Fibroblast of lung (primary cell): ENCODE data around the gene MYOM3. TPM values are rescaled to one million over a fixed set of nuclear protein-coding genes. Genes with fewer than 3 reads are reported as not detected.
"Not testable (repeated sequence)": the region's sequence is repeated elsewhere in the genome, so short reads cannot be mapped to it uniquely, and the experiment has no call there.

Experiments
- DNase-seq, 2 donors: peaks; one replicate each; pipeline versions ENCODE4 v3.0.0 to v3.0.0-alpha.2; 2010; ENCODE audit warnings: low read depth in 2 of 2
- H2AFZ ChIP-seq: 2 replicates; pipeline ENCODE4 v1.5.1; 2012; ENCODE audit warnings: low read length, control low read depth, inconsistent platforms
- H3K27ac ChIP-seq: 2 replicates; pipeline ENCODE4 v1.5.1; 2011; ENCODE audit warnings: low read length, control low read depth; ENCODE audit not compliant: insufficient read depth
- H3K27me3 ChIP-seq: 2 replicates; pipeline ENCODE4 v1.5.1; 2011; ENCODE audit warnings: mild to moderate bottlenecking, low read length; ENCODE audit not compliant: control insufficient read depth, insufficient read depth
- H3K36me3 ChIP-seq: 2 replicates; pipeline ENCODE4 v1.5.1; 2011; ENCODE audit warnings: low read length; ENCODE audit not compliant: control insufficient read depth, insufficient read depth
- H3K4me1 ChIP-seq: 2 replicates; pipeline ENCODE4 v1.5.1; 2011; ENCODE audit warnings: low read length; ENCODE audit not compliant: control insufficient read depth, insufficient read depth; ENCODE audit errors: extremely low read depth
- H3K4me2 ChIP-seq: 2 replicates; pipeline ENCODE4 v1.5.1; 2011; ENCODE audit warnings: low read length, control low read depth; ENCODE audit not compliant: insufficient read depth; ENCODE audit errors: extremely low read depth
- H3K4me3 ChIP-seq, 4 experiments: fragments of 200-600 bp in 1 of 4; sonication (generic) in 1 of 4; replicated peaks in 1 of 4; 2 replicates each; pipeline ENCODE4 v1.5.1; 2011 to 2016; ENCODE audit warnings: low read length in 4 of 4, low read depth in 3 of 4, mild to moderate bottlenecking in 3 of 4, control low read depth in 2 of 4, inconsistent platforms in 1 of 4, mixed read lengths in 1 of 4; ENCODE audit not compliant: insufficient read depth in 1 of 4; ENCODE audit errors: control extremely low read depth in 1 of 4
- H3K79me2 ChIP-seq: 2 replicates; pipeline ENCODE4 v1.5.1; 2012; ENCODE audit warnings: mild to moderate bottlenecking, low read length, inconsistent platforms; ENCODE audit not compliant: control insufficient read depth, insufficient read depth
- H3K9ac ChIP-seq: 2 replicates; pipeline ENCODE4 v1.5.1; 2011; ENCODE audit warnings: mild to moderate bottlenecking, low read length, control low read depth; ENCODE audit not compliant: insufficient read depth
- H3K9me3 ChIP-seq: 2 replicates; pipeline ENCODE4 v1.5.1; 2012; ENCODE audit warnings: low read depth, low read length; ENCODE audit not compliant: control insufficient read depth, insufficient read depth
- H4K20me1 ChIP-seq: 2 replicates; pipeline ENCODE4 v1.5.1; 2011; ENCODE audit warnings: low read length; ENCODE audit not compliant: control insufficient read depth, insufficient read depth; ENCODE audit errors: extremely low read depth
- CTCF ChIP-seq, 2 donors: IDR thresholded peaks in 1 of 2; conservative IDR thresholded peaks in 1 of 2; 1 replicate in 1 of 2; 2 replicates in 1 of 2; pipeline ENCODE4 v1.5.1; 2011 to 2012; ENCODE audit warnings: low read length in 2 of 2, control low read depth in 1 of 2, inconsistent platforms in 1 of 2, low read depth in 1 of 2, mild to moderate bottlenecking in 1 of 2
- EZH2 ChIP-seq: IDR thresholded peaks from 2 replicates; pipeline ENCODE4 v1.5.1; 2012; ENCODE audit warnings: low read length, control low read depth, mild to moderate bottlenecking; ENCODE audit errors: missing control alignments
- polyA plus RNA-seq, 2 donors: library from polyadenylated mRNA; depleted of rRNA in 1 of 2; stranded (reverse) in 1 of 2; unstranded in 1 of 2; fragments of >200 nt; gene quantifications; 2 replicates each; pipeline ENCODE4 v1.2.1, GENCODE V29; 2011 to 2012; ENCODE audit warnings: missing spikeins in 1 of 2
- total RNA-seq: library from RNA; depleted of rRNA; stranded (reverse); fragments of >200 nt; gene quantifications from 2 replicates; pipeline ENCODE4 v1.2.1, GENCODE V29; 2014

The MYOM3 gene
- total and polyA plus RNA-seq, 2 donors (not counting 1 experiment from before 2014, with no cell fraction given): not detected

DNA sequence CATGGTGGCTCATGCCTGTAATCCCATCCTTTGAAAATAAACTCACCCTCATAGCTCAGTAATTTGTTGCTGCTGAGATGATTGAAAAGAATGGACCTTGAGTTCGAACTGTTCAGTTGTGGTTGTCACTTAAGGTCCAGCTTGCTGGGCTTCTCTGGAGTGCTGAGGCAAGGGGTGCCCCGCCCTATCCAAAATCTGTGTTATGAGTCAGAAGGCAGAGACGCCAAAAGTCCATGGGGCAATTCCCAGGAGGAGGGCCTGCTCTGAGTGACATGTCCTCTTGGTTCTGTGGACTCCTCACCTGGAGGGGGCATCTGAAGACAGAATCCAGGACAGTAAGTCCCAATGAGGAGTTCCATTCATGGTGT is 64.8 kb downstream of the MYOM3 start:
- Histone ChIP-seq H3K4me1 (peaks cover 13% of the 10 kb centered on the region), H3K36me3 (no peaks in the 10 kb centered on the region), H3K9me3 (no peaks in the 10 kb centered on the region), H3K4me2 (peak overlapping the region; percentile 52), H3K9ac (no peak overlapping the region), H3K27ac (no peak overlapping the region), H4K20me1 (no peaks in the 10 kb centered on the region), H3K27me3 (no peaks in the 10 kb centered on the region), H3K4me3 (no peak overlapping the region), H2AFZ (no peak overlapping the region), H3K79me2 (no peaks in the 10 kb centered on the region)
- DNase-seq: peak; percentile 70 to 73
- TF ChIP-seq EZH2 (no peak), CTCF (conservative IDR thresholded peaks at IDR 0.05 in 1 of 2, IDR thresholded peaks at IDR 0.05 in 1 of 2; ENCODE audit: low read depth in 1 of 2, low read length in 2 of 2) (no peak)

DNA sequence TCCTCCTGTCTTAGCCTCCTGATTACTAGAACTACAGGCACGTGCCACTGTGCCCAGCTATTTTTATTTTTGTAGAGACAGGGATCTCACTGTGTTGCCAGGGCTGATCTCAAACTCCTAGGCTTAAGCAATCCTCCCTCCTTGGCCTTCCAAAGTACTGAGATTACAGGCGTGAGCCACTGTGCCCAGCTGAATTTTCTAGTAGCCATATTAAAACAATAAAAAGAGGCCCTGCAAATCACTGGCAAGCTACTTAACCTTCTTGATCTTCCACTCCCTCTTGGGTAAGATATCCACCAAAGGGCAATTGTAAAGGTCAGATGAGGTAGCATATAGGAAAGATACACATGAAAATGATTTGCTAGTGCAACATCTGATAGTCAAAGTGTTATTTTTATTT is 66.2 kb downstream of the MYOM3 start:
- H3K4me2 ChIP-seq: peak overlapping the region; percentile 32
- no peaks in the 10 kb centered on the region for H3K36me3 ChIP-seq
- no peaks in the 10 kb centered on the region for H4K20me1 ChIP-seq
- no peak overlapping the region for H3K4me3 ChIP-seq
- H3K27me3 ChIP-seq: no peaks in the 10 kb centered on the region
- no peak overlapping the region for H3K9ac ChIP-seq
- H3K27ac ChIP-seq: peak overlapping the region; percentile 23
- peaks cover 13% of the 10 kb centered on the region for H3K4me1 ChIP-seq
- H3K9me3 ChIP-seq: no peaks in the 10 kb centered on the region
- DNase-seq: peak in 1 of 2 donors; percentile 67
- H3K79me2 ChIP-seq: no peaks in the 10 kb centered on the region
- no peak for TF ChIP-seq CTCF (conservative IDR thresholded peaks at IDR 0.05 in 1 of 2, IDR thresholded peaks at IDR 0.05 in 1 of 2; ENCODE audit: low read depth in 1 of 2, low read length in 2 of 2)
- no peak for TF ChIP-seq EZH2
- no peak overlapping the region for H2AFZ ChIP-seq

DNA sequence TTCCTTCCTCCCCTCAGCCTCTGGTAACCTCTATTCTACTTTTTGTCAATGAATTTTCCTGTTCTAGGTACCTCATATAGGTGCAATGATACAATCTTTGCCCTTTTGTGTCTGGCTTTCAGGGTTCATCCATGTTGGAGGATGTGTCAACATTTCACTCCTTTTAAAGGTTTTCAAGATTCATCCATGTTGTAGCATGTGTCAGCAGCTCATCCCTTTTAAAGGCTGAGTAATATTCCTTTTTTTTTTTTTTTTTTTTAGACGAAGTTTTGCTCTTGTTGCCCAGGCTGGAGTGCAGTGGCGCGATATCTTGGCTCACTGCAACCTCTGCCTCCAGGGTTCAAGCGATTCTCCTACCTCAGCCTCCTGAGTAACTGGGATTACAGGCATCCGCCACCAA is 67.3 kb downstream of the MYOM3 start:
- not testable (repeated sequence) for H3K9ac ChIP-seq, H2AFZ ChIP-seq, H3K27ac ChIP-seq, H3K36me3 ChIP-seq, H3K4me2 ChIP-seq, H4K20me1 ChIP-seq, H3K4me3 ChIP-seq, H3K79me2 ChIP-seq, H3K9me3 ChIP-seq, DNase-seq, H3K27me3 ChIP-seq
- peaks cover 13% of the 10 kb centered on the region for H3K4me1 ChIP-seq
